Measurements from ENCODE around the gene CBLB.

The CBLB gene

DNA sequence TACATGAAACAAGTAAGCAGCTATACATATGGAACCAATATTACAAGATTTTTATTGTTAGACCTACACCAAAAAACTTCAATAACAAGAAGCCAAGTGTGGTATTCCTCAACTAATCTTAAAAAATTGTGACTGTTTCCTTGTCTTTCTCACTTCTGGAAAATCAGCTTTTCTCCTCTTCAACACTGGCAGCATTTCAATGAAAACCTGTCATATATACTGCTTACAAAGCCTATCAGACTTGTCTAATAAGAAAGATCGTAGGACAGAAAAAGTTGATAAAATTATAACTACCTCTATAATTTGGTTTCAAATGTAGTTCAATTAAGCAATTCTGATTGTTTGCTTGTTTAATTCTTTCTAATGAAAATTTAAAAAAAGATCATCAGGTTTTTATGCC, 55.1 kb downstream of the CBLB start:
- DNase-seq = no peak

DNA sequence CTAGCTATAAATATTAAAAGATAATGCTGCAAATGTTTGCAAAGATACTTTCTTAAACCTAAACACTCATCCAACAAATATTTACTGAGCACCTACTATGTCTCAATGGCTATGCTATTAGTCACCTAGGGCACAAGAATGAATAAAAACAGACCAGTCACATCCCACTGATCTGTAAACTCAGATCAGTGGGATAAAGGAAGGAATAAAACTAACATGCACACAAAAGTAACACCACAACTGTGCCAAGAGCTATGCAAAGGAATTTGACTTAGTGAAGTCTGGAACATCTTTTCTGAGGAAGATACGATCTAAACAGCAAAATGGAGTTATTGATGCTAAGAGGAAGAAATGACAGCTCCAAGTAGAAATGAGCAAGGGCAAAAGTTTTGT, 56.6 kb downstream of the CBLB start:
- no peak for DNase-seq

GRCh38 chr3:105811518-105812193, 57.2 kb downstream of the CBLB start:
- no peak for DNase-seq

- DNase-seq = no peak
These were observed 59.5 kb downstream of the CBLB start for GRCh38 chr3:105809208-105809888.

DNA sequence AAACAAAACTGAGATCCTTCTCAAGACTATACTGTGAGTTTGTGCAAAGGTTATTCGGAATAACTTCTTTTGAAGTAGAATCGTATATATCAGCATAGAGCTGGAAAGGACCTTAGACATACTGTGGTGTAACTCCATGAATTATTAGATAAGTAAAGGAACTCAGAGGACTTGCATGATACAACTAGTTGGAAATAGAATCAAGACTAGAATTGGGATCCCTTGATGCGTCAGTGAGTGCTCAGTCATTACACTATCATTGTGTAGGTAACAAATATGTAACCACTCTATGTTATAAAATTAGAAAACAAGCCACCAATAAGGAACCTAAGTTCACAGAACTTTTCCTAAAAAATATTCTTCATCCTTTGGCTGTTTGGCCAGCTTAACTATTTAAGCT, 61.1 kb downstream of the CBLB start:
- no peak for DNase-seq

DNA sequence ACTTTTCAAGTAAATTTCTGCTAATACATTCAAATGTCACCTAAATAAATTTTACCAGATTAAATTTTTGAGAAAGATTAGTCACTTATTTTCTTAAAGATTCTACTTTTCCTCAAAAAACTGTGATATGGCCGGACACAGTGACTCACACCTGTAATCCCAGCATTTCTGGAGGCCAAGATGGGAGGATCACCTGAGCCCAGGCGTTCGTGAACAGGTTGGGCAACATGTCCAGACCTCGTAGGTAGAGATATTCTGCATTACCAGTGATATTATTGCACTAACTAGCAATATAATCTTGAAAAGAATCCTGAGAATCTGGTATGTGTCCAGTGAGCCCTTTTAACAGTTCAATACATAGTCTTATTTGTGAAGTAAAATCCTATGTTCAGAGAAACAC, 61.7 kb downstream of the CBLB start:
- no peak for DNase-seq

DNA sequence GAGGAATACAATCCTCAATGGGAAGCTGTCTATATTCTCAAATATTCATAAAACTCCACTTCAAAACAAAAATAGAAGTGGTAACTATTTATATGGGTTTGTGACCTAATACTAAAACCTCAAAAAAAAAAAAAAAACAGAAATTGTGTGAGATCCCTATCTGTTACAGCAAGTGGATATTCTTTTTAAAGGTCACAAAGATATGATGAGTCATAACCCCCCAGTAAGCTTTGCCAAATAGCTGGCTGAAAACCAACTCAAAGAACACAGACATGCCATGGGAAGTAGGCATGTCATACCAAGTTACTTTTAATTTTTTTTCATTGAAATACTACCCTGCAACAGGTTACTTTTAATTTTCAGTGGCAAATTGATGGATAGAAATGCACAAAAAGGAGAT, 62.5 kb downstream of the CBLB start:
- DNase-seq = peak; percentile 92

- no peak for DNase-seq
These were observed 63.4 kb downstream of the CBLB start for GRCh38 chr3:105805404-105805803.

GRCh38 chr3:105802118-105802706, 66.6 kb downstream of the CBLB start:
- DNase-seq = no peak

GRCh38 chr3:105801397-105801796, 67.4 kb downstream of the CBLB start:
- peak; percentile 59 for DNase-seq

- DNase-seq = peak; percentile 18
These were observed 68.5 kb downstream of the CBLB start for GRCh38 chr3:105800320-105800719.

- no peak for DNase-seq
These were observed 69.5 kb downstream of the CBLB start for GRCh38 chr3:105799286-105799685.

GRCh38 chr3:105798381-105798934, 70.4 kb downstream of the CBLB start:
- DNase-seq = peak; percentile 45

GRCh38 chr3:105793040-105793439, 75.8 kb downstream of the CBLB start:
- no peak for DNase-seq

DNA sequence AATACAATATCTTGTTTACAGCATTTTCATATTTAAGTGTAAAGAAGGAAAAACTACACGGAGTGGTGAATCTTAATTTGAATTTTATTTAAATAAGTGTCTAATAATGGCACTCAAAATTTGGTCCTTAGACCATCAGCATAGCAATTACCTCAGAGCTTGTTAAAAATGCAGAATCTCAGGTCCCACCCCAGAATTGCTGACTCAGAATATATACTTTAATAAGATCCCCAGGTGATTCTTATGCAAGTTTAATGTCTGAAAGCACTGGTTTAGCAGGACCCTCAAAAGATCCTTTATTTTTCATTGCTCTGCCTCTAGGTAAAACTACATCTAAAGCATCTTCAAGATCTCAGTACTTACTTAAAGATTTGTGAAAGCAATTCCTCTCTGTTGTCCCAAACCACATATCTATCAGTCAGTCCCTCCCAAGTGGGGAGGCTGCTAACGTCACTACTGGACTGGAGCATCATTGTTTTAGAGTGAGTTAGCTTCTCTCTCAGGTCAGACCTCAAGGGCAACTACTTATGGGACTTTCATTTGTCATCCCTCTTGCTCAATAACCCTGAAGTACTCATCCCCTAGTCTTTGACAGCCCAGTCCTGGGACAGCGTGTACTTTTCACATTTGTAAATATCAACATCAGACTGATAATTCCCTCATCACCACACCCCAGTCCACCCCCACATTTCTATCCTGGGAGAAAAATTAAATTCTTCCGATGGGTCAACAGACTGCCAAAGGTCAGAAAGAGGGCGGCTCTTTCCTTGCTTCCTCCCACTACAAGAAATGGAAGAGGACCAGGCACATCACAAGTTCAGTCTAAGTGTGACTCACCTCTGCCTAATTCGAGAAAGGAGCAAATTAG, 76.7 kb downstream of the CBLB start:
- DNase-seq = no peak

GRCh38 chr3:105791131-105791530, 77.7 kb downstream of the CBLB start:
- DNase-seq = no peak

- no peak for DNase-seq
These were observed 78.3 kb downstream of the CBLB start for GRCh38 chr3:105790534-105790933.

GRCh38 chr3:105788593-105788992, 80.2 kb downstream of the CBLB start:
- no peak for DNase-seq

GRCh38 chr3:105787453-105787852, 81.4 kb downstream of the CBLB start:
- DNase-seq = no peak

DNA sequence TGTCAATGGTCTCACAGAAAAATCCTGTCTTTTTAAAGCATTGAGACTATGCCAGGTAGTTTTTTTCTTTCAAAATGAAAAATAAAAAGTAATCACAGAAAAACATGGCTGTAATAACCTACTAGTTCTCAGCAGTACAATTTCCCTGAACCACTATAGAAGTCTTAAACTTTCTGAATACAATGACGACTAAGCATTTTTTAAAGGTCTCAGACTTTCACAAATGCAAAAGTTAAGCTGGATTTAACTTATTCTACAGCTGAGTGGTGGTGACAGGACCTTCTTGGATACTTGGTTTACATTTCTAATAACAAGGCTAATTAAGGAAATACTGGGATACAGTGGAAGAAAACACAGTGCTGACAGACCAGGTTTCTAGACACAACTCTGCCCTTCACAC, 81.8 kb downstream of the CBLB start:
- DNase-seq = no peak

DNA sequence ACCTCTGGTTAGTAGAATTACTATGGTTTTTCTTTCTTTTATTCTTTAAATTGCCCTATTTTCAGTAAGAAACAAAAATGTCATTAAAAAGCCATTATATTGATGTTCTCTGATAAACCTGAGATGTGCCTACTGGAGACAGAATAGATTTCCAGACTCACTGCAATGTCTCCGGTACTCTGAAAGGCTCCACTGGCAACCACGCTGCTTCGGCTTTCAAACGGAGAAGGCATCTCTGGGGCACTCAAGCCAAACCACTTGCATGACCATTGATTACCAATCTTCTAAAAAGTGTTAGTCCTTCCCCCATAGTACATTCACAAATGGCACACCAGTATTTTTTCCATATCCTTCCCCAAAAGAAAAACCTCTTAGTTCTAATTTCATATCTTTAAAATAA, 82.6 kb downstream of the CBLB start:
- DNase-seq = no peak

DNA sequence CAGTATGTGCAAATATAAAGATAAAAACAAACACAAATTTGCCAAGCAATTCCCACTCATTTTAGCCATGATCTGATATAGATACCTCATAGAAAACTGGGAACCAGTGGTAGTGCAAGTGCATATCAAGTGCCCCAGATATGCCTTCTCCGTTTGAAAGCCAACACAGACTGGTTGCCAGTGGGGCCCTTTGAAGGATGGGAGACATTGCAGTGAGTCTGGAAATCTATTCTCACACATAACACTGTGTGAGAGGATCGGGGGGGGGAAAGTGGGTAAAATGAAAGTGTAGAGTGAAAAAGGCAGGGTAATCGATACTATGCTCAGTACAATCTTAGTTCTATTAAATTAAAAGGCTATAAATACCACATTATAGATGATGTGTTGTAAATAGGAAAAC, 83.0 kb downstream of the CBLB start:
- no peak for DNase-seq

DNA sequence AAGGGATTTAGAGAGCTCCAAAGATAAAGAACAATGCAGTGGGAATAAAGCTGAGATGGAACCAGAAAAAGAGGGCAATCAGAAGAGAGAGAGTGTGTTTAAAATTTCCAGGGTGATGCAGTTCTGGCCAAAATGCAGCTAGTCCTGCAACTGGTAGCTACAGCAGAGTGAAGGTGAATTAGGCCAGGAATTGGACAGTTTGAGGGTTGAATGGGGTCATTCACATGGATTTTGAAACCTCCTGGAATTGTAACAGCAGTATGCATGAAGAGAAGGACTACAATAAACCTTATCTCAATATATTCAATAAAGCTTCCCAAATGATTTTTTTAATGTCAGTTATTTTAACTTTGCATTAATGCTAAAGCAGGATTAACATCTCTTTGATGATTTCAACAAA, 85.2 kb downstream of the CBLB start:
- no peak for DNase-seq

Data from CD4-positive, alpha-beta T cell treated with Interleukin-4 for 4 hours (primary cell).